CD4-positive, alpha-beta T cell treated with Interferon gamma for 1 hour (primary cell): ENCODE results near the gene PCDH8.
"Not testable (repeated sequence)": the region's sequence is repeated elsewhere in the genome, so short reads cannot be mapped to it uniquely, and the experiment has no call there.

Source experiments
- DNase-seq: peaks from one replicate; pipeline ENCODE4 v3.0.0-alpha.2; 2020

The PCDH8 gene

GRCh38 chr13:52850396-52851136 lies 2.1 kb upstream of the PCDH8 start:
- no peak for DNase-seq

- no peak for DNase-seq
Observed at GRCh38 chr13:52850072-52850395, 1.6 kb upstream of the PCDH8 start.

- no peak for DNase-seq
Observed at GRCh38 chr13:52849291-52850071, 1.0 kb upstream of the PCDH8 start.

GRCh38 chr13:52847682-52848432 lies 583 bp downstream of the PCDH8 start:
- no peak for DNase-seq

- no peak for DNase-seq
Observed at GRCh38 chr13:52847322-52847681, 1.1 kb downstream of the PCDH8 start.

- no peak for DNase-seq
Observed at GRCh38 chr13:52846567-52847321, 1.7 kb downstream of the PCDH8 start.

- DNase-seq = no peak
Observed at GRCh38 chr13:52845766-52846566, 2.5 kb downstream of the PCDH8 start.

GRCh38 chr13:52845334-52845761 lies 3.1 kb downstream of the PCDH8 start:
- DNase-seq = no peak

GRCh38 chr13:52844836-52845235 lies 3.6 kb downstream of the PCDH8 start:
- no peak for DNase-seq

GRCh38 chr13:52842441-52842840 lies 6.0 kb downstream of the PCDH8 start:
- no peak for DNase-seq

GRCh38 chr13:52840066-52840465 lies 8.4 kb downstream of the PCDH8 start:
- no peak for DNase-seq

- DNase-seq = no peak
Observed at GRCh38 chr13:52838433-52839107, 9.9 kb downstream of the PCDH8 start.

- DNase-seq = no peak
Observed at GRCh38 chr13:52837850-52838249, 10.6 kb downstream of the PCDH8 start.

GRCh38 chr13:52835071-52835839 lies 13.2 kb downstream of the PCDH8 start:
- no peak for DNase-seq

- no peak for DNase-seq
Observed at GRCh38 chr13:52833296-52833875, 15.1 kb downstream of the PCDH8 start.

GRCh38 chr13:52832313-52832712 lies 16.1 kb downstream of the PCDH8 start:
- DNase-seq = no peak

GRCh38 chr13:52830946-52831345 lies 17.5 kb downstream of the PCDH8 start:
- DNase-seq = no peak

- no peak for DNase-seq
Observed at GRCh38 chr13:52827839-52828238, 20.6 kb downstream of the PCDH8 start.

- DNase-seq = not testable (repeated sequence)
Observed at GRCh38 chr13:52817886-52818285, 30.6 kb downstream of the PCDH8 start.

- no peak for DNase-seq
Observed at GRCh38 chr13:52815330-52815729, 33.1 kb downstream of the PCDH8 start.
